ENCODE results near the gene MID1.

The MID1 gene

DNA sequence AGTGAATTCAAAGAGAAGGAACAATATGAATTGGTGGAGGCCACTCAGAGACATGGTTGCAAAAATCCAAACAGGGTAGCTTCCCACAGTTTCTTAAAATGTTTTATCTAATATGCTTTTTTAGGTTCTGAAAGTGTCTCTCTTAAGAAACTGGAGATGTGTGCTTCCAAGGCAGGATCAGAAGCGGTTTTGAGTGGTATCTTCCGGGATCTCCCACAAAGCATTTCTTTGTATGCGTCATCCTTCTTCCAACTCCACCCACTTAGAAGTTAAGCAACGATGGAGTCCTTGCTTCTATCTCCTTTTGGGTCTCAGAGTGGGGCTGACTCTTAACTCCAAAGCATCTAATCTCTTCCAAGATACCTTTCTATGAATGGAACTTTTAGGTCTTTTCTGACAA, 196.7 kb downstream of the MID1 start:
- no peak for DNase-seq (ENCODE audit: low spot score)
- in situ Hi-C loops (cut with MboI; ENCODE audit: low pct_unique_long_range_greater_than_20kb, low sequenced_read_pairs, unreplicated experiment), result no loop called here
- TF ChIP-seq, protein P1, sequence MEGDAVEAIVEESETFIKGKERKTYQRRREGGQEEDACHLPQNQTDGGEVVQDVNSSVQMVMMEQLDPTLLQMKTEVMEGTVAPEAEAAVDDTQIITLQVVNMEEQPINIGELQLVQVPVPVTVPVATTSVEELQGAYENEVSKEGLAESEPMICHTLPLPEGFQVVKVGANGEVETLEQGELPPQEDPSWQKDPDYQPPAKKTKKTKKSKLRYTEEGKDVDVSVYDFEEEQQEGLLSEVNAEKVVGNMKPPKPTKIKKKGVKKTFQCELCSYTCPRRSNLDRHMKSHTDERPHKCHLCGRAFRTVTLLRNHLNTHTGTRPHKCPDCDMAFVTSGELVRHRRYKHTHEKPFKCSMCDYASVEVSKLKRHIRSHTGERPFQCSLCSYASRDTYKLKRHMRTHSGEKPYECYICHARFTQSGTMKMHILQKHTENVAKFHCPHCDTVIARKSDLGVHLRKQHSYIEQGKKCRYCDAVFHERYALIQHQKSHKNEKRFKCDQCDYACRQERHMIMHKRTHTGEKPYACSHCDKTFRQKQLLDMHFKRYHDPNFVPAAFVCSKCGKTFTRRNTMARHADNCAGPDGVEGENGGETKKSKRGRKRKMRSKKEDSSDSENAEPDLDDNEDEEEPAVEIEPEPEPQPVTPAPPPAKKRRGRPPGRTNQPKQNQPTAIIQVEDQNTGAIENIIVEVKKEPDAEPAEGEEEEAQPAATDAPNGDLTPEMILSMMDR (IDR thresholded peaks at IDR 0.05; ENCODE audit: extremely low read depth, insufficient read depth, missing control alignments), result no peak

DNA sequence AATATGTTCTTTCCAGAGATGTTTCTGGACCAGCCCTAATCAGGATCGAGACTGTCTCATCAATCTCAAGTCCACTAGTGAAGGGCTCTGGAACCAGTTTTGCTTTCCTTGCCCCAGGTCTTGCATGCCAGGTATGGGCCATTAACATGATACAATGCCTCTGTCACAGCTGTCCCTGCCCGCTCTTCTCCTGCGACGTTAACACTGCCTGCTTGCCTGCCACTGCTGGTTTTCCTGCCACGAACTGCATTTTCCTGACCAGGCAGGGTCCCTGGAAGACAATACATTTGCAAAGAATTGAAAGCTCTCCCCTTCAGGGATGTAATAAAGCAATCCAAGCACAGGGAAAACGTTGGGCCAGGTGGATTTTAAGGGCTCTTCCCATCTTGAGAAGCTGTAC, 200.3 kb downstream of the MID1 start:
- TF ChIP-seq, protein P1 (IDR thresholded peaks at IDR 0.05; ENCODE audit: extremely low read depth, insufficient read depth, missing control alignments), result no peak
- in situ Hi-C loops (cut with MboI; ENCODE audit: low pct_unique_long_range_greater_than_20kb, low sequenced_read_pairs, unreplicated experiment), result no loop called here

DNA sequence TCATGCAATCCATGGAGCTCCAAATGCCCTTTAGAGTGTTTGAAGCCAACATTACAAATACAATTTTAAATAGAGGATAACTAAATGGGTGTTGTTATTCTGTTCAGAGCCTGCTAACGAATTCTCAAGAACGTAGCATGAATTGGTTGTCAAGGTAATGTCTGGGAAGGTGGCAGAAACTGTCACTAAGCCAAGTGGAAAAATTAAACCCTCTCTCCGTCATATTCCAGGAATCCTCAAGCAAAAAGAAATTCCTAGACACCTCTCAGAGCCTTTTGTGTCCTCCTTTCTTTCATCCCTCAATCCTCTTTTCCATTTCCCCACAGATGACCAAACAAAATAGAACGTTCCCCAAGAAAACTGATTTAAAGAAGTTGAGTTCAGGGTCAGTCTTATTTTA, 204.0 kb downstream of the MID1 start:
- TF ChIP-seq, protein P1 (IDR thresholded peaks at IDR 0.05; ENCODE audit: extremely low read depth, insufficient read depth, missing control alignments), result no peak
- no peak for DNase-seq (ENCODE audit: low spot score)
- in situ Hi-C loops (cut with MboI; ENCODE audit: low pct_unique_long_range_greater_than_20kb, low sequenced_read_pairs, unreplicated experiment), result no loop called here

More for the DNA sequence above, 200.3 kb downstream of the MID1 start:
- DNase-seq (ENCODE audit: low spot score), result no peak

DNA sequence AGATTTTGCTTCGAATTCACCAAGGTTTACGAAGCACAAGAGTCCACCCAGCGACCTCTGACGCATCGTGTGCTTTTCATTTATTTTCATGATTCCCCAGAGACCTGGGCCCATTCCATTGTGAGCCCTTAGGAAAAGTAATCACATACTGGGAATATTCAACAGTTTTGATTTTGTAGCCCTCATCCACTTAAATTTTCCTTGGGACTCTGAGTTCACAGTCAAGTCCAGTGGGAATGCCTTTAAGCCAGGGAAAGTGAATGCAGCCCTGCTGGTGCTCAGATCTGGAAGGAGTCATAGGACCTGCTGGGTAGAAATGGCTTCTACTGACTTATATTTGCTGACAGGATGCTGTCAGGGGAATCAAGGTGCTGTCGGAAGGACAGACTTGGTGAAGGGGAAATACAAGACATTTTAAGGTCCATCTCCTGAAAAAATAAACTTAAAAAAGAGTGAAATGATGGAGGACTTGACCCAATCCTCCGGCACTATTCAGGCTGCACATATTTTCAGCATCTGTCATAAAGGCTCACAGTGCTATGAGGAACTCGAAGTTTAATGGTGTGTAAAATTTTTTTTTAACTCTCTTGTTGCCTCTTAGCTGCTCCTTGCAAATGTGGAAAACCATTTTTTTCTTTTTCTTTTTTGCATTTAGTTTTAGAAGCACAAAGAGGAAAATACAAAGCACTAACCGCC, 204.9 kb downstream of the MID1 start:
- TF ChIP-seq, protein P1 (IDR thresholded peaks at IDR 0.05; ENCODE audit: extremely low read depth, insufficient read depth, missing control alignments), result no peak
- no peak for DNase-seq (ENCODE audit: low spot score)
- in situ Hi-C loops (cut with MboI; ENCODE audit: low pct_unique_long_range_greater_than_20kb, low sequenced_read_pairs, unreplicated experiment), result no loop called here

- TF ChIP-seq, protein P1 (IDR thresholded peaks at IDR 0.05; ENCODE audit: extremely low read depth, insufficient read depth, missing control alignments), result no peak
- in situ Hi-C loops (cut with MboI; ENCODE audit: low pct_unique_long_range_greater_than_20kb, low sequenced_read_pairs, unreplicated experiment), result no loop called here
- no peak for DNase-seq (ENCODE audit: low spot score)
Measured at GRCh38 chrX:10414862-10415261, 205.5 kb downstream of the MID1 start.

GRCh38 chrX:10414156-10414824, 206.1 kb downstream of the MID1 start:
- in situ Hi-C loops (cut with MboI; ENCODE audit: low pct_unique_long_range_greater_than_20kb, low sequenced_read_pairs, unreplicated experiment), result no loop called here
- TF ChIP-seq, protein P1 (IDR thresholded peaks at IDR 0.05; ENCODE audit: extremely low read depth, insufficient read depth, missing control alignments), result no peak
- DNase-seq (ENCODE audit: low spot score), result no peak

Data from GM13977 (cell line).